Nephron progenitor cell (in vitro differentiated cells): ENCODE results near the gene KCNG1.

Source experiments
- DNase-seq: peaks from one replicate; pipeline ENCODE4 v3.0.0; 2021
- H3K27ac Mint-ChIP-seq: 2 replicates; pipeline ENCODE4 v1.8.0; 2021; ENCODE audit warnings: mild to moderate bottlenecking, moderate library complexity, mixed read lengths
- H3K27me3 Mint-ChIP-seq: 2 replicates; pipeline ENCODE4 v1.8.0; 2021; ENCODE audit warnings: mild to moderate bottlenecking, low read depth, mixed read lengths; ENCODE audit not compliant: poor library complexity
- H3K36me3 Mint-ChIP-seq: 2 replicates; pipeline ENCODE4 v1.8.0; 2021; ENCODE audit warnings: low read depth, mixed read lengths
- H3K4me1 Mint-ChIP-seq: 2 replicates; pipeline ENCODE4 v1.8.0; 2021; ENCODE audit warnings: mixed read lengths
- H3K4me3 Mint-ChIP-seq: 2 replicates; pipeline ENCODE4 v1.8.0; 2021; ENCODE audit warnings: mild to moderate bottlenecking, moderate library complexity, mixed read lengths
- H3K9me3 Mint-ChIP-seq: 2 replicates; pipeline ENCODE4 v1.8.0; 2021; ENCODE audit warnings: mild to moderate bottlenecking, moderate library complexity, mixed read lengths
- TF ChIP-seq, protein P1 (sequence below): fragments of 200-600 bp; sonication (generic); IDR thresholded peaks from 2 replicates; pipeline ENCODE4 v1.5.0; 2021; ENCODE audit warnings: antibody characterized with exemption

KCNG1 gene

DNA sequence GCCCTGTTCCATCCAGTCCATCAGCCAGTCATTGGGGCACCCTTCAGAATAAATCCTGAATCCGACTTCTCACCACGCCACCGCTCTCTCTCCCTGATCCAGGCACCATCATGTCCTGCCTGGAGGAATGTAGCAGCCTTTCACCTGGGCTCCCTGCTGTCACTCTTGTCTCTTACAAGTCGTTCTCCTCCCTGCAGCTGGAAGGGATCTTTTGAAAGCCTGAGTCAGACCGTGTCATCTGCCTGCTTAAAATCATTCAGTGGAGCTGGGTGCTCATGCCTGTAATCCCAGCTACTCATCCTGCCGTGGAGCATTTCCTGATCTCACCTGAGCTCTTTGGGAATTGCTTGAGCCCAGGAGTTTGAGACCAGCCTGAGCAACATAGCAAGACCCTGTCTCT, 19.2 kb upstream of the KCNG1 start:
- Mint-ChIP-seq H3K4me3 (no peak overlapping the region), H3K9me3 (peaks cover 14% of the 10 kb centered on the region), H3K27me3 (peaks cover 3% of the 10 kb centered on the region), H3K36me3 (no peaks in the 10 kb centered on the region), H3K27ac (no peak overlapping the region), H3K4me1 (no peaks in the 10 kb centered on the region)
- DNase-seq, result no peak
- TF ChIP-seq, protein P1, sequence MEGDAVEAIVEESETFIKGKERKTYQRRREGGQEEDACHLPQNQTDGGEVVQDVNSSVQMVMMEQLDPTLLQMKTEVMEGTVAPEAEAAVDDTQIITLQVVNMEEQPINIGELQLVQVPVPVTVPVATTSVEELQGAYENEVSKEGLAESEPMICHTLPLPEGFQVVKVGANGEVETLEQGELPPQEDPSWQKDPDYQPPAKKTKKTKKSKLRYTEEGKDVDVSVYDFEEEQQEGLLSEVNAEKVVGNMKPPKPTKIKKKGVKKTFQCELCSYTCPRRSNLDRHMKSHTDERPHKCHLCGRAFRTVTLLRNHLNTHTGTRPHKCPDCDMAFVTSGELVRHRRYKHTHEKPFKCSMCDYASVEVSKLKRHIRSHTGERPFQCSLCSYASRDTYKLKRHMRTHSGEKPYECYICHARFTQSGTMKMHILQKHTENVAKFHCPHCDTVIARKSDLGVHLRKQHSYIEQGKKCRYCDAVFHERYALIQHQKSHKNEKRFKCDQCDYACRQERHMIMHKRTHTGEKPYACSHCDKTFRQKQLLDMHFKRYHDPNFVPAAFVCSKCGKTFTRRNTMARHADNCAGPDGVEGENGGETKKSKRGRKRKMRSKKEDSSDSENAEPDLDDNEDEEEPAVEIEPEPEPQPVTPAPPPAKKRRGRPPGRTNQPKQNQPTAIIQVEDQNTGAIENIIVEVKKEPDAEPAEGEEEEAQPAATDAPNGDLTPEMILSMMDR, result no peak

DNA sequence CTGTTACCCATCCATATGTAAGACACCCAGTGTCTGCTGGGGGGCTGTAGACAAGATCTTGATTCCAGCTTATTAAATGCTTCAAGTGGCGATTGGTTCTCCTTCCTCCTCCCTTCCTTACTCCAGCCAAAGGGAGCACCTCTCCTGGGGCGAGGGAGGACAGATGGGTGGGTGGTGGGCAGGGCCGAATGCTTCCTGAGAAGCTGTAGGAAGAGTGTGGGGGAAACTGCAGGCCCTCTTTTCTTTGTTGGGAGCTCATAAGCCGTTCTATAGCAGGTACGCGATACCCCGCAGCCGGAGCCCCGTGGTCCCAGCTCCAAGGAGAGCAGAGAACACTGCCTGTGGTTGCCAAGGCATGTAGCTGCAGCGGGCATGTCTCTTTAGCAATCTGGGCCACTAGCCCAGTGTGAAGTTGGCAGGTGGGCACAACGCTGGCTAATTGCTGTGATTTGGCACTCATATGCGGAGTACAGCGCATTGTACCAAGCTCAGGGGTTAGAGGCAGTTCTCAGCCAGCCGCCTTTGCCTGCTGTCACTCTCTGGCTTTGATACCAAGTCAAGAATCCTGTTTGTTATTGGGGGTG, 14.7 kb upstream of the KCNG1 start:
- TF ChIP-seq, protein P1, result no peak
- Mint-ChIP-seq H3K27me3 (peaks cover 3% of the 10 kb centered on the region), H3K4me1 (peaks cover 25% of the 10 kb centered on the region), H3K27ac (no peak overlapping the region), H3K36me3 (no peaks in the 10 kb centered on the region), H3K9me3 (no peaks in the 10 kb centered on the region), H3K4me3 (no peak overlapping the region)
- no peak for DNase-seq

DNA sequence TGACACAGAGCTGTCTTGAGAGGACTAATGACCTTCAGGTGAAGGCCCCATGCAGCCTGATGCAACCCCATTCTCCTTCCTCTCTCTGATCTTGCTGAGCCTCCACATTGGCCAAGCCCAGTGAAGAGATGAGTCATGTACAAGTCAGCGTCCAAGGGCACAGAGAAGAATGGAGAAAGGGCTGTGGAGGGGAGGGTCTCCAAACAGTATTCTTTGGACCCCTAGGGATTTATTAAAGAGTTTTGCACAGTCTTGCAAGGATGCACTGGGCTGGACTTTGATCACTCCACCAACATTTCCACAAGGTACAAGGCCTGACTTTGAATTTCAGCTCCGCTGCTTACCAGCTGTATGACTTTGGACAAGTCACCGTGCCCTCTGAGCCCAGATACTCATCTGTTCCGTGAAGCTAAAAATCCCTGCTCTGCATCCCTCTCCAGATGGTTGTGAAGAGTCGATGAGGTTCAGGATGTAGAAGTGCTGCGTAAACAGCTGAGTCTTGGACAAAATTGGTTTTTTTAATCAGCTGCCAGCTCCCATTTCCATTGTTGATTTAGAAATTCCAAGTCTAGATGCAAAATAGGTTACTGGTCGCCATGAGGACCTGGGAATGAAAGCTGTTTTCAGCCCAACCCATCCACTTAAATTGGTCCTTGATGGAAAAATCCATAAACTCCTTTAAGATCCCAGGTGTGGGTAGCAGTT, 14.1 kb upstream of the KCNG1 start:
- Mint-ChIP-seq H3K4me3 (no peak overlapping the region), H3K36me3 (no peaks in the 10 kb centered on the region), H3K27me3 (peaks cover 6% of the 10 kb centered on the region), H3K4me1 (peaks cover 25% of the 10 kb centered on the region), H3K9me3 (peaks cover 3% of the 10 kb centered on the region), H3K27ac (no peak overlapping the region)
- DNase-seq, result no peak
- TF ChIP-seq, protein P1, result no peak

DNA sequence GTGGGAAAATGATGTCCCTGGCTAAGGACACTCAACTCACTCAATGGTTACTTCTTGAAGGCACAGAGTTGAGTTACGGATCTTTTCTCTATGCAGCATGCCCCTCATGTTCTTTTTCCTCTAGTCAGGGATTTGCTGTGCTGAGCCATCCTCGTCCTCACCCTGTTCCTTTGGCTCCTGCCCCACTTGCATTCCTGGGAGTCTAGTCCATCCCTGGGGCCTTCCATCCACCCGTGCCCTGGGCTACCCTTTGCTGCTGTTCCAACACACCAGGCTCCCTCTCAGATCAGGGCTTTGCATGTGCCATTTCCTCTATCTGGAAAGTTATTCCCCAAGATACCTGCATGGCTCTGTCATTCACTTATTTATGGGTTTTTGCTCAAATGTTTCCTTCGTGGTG, 13.3 kb upstream of the KCNG1 start:
- no peak for DNase-seq
- H3K4me3 Mint-ChIP-seq, result no peak overlapping the region
- H3K27me3 Mint-ChIP-seq, result peaks cover 6% of the 10 kb centered on the region
- TF ChIP-seq, protein P1, result no peak
- no peaks in the 10 kb centered on the region for H3K36me3 Mint-ChIP-seq
- peaks cover 7% of the 10 kb centered on the region for H3K9me3 Mint-ChIP-seq
- no peak overlapping the region for H3K27ac Mint-ChIP-seq
- peaks cover 27% of the 10 kb centered on the region for H3K4me1 Mint-ChIP-seq

DNA sequence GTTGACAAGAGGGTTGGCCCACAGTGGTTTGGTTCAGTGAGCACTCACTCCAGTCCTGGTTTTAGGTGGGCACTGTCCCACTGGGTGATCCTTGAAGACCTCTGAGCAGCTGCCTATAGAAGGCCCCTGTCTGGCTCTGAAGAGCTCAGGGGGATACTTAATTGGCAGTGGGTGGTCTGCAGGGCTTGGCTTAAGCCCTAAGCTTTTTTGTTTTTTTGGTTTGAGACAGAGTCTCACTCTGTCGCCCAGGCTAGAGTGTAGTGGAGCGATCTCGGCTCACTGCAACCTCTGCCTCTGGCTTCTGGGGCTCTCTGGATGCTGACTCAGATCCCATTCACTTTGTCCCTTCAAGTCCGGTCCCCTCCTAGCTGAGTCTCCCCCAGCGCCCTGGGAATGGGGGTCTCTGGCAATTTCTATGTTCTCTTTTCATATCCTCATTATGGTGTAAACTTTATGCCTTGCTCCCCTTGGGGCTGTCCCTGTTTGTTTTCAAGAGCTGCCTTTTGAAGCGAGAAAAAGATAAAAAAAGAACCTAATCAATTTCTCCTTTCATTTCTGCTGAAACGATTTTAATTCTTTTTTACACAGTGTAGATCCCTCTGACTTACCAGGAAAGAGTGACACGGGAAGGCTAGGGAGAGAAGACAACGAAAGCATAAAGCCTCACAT, 12.2 kb upstream of the KCNG1 start:
- Mint-ChIP-seq H3K27ac (no peak overlapping the region), H3K27me3 (peaks cover 12% of the 10 kb centered on the region), H3K36me3 (no peaks in the 10 kb centered on the region), H3K4me3 (no peak overlapping the region), H3K9me3 (peaks cover 7% of the 10 kb centered on the region), H3K4me1 (peaks cover 38% of the 10 kb centered on the region)
- DNase-seq, result no peak
- TF ChIP-seq, protein P1, result no peak
